ENCODE data around the gene SORCS2. TPM values are rescaled to one million over a fixed set of nuclear protein-coding genes. Genes with fewer than 3 reads are reported as not detected.

Gene SORCS2
- total and polyA plus RNA-seq, 2 of the 8 experiments (the other 6 are each of a cell fraction or from before 2014, with no cell fraction given): 0.36 to 1.8 TPM

DNA sequence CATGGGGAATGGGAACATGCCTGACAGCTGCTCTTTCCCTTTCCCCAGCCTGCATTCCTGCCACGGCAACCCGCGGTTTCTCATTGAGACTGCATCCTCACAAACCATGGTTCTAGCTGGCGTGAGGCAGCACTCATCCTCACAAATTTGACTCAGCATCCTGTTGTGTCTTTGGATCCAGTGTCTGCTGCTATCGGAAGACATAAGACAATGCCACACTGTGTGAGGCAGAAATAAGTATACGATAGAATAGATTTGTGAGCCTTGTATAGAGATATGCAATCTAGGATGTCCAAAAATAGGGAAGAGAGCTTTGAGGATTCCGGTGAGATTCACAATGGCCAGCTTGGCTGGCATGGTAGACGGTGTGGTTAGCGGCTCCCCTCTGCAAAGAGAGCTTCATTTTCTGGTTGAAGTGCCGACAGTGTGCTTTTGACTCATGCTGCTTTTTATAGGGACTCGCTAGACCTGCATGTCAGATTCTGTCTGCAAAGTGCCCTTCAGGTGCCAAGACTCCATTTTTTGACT is 403.7 kb downstream of the SORCS2 start:
- Histone ChIP-seq H4K20me1 (replicated peaks in 1 of 2; ENCODE audit: control insufficient read depth in 1 of 2, insufficient read depth in 2 of 2, low read length in 2 of 2) (no peaks in the 10 kb centered on the region), H3K18ac (ENCODE audit: extremely low read depth, low read length) (no peak overlapping the region), H2BK5ac (ENCODE audit: low read depth, low read length) (no peak overlapping the region), H3K36me3 (ENCODE audit: control insufficient read depth in 2 of 4, insufficient read depth in 4 of 4, low read length in 3 of 4) (no peaks in the 10 kb centered on the region), H3K4me2 (ENCODE audit: insufficient read depth in 1 of 2, low read depth in 2 of 2, low read length in 2 of 2) (no peak overlapping the region), H2AFZ (ENCODE audit: low read length) (no peak overlapping the region), H3K56ac (replicated peaks; ENCODE audit: insufficient read length, low read depth, low read length) (no peak overlapping the region), H3K9me3 (ENCODE audit: insufficient read depth in 2 of 2, low read depth in 1 of 2, low read length in 1 of 2) (no peaks in the 10 kb centered on the region), H3K79me2 (ENCODE audit: control insufficient read depth in 1 of 2, insufficient read depth in 2 of 2, low read length in 2 of 2) (no peaks in the 10 kb centered on the region), H2AK5ac (ENCODE audit: low read depth, low read length) (no peak overlapping the region), H2BK12ac (ENCODE audit: low read depth, low read length) (0 out of 2 replicates have a peak overlapping the region, but pooled peaks have one; percentile 3), H2BK120ac (replicated peaks; ENCODE audit: low read depth, low read length) (no peak overlapping the region), H4K8ac (ENCODE audit: extremely low read depth, insufficient read depth, low read length) (no peak overlapping the region), H3K14ac (ENCODE audit: insufficient read length) (no peak overlapping the region), H3K9ac (replicated peaks in 1 of 4; ENCODE audit: extremely low read depth in 1 of 4, low read depth in 3 of 4, low read length in 3 of 4) (no peak overlapping the region), H3K4me3 (ENCODE audit: extremely low read depth in 1 of 4, insufficient read depth in 2 of 4, low read depth in 3 of 4, low read length in 4 of 4) (no peak overlapping the region), H2BK15ac (ENCODE audit: low read length) (no peak overlapping the region), H3K79me1 (ENCODE audit: low read depth, low read length) (no peaks in the 10 kb centered on the region; the same call in 1 of the 2 replicates), H2BK20ac (ENCODE audit: low read length) (no peak overlapping the region), H4K5ac (ENCODE audit: insufficient read length, low read depth, low read length) (no peak overlapping the region), H3K4ac (replicated peaks; ENCODE audit: insufficient read length, low read depth, low read length) (no peak overlapping the region), H3K4me1 (replicated peaks in 1 of 4; ENCODE audit: control insufficient read depth in 3 of 4, insufficient read depth in 4 of 4, low read length in 3 of 4) (peaks cover 0 to 5% (median 1%) of the 10 kb centered on the region in 4 experiments; a peak in 5 of 7 replicates), H4K91ac (replicated peaks; ENCODE audit: insufficient read length, low read length) (no peak overlapping the region), H3K23me2 (ENCODE audit: low read depth, low read length) (no peaks in the 10 kb centered on the region), H3K23ac (ENCODE audit: insufficient read length) (no peak overlapping the region), H3K27ac (ENCODE audit: low read depth, low read length) (no peak overlapping the region), H3K27me3 (replicated peaks in 1 of 4; ENCODE audit: control insufficient read depth in 3 of 4, extremely low read depth in 1 of 4, insufficient read depth in 3 of 4, low read length in 3 of 4) (no peaks in the 10 kb centered on the region)
- no peak for FAIRE-seq
- WGBS, 2 experiments (ENCODE audit: extremely low coverage in 1 of 2, insufficient coverage in 1 of 2, insufficient read length in 1 of 2, insufficient replicate concordance in 2 of 2, low coverage in 1 of 2, low lambda C conversion rate in 2 of 2, missing lambda C conversion rate in 1 of 2): 92% methylated on average over 11 of the region's 11 CpGs; no CpG with 5 or more reads in 1 of the 2 experiments
- DNase-seq (ENCODE audit: low read depth in 1 of 2, low spot score in 2 of 2): no peak
- ChIA-PET CTCF (ENCODE audit: partially characterized antibody) (interaction anchor here (0.6 to 1.4 kb wide), 6 partner anchors 10 to 680 kb away, joined by 3 to 5 read pairs (median 3); no protein-coding TSS in a partner anchor), POLR2A (ENCODE audit: partially characterized antibody) (no interaction called here)
